Spleen (tissue), 7 donors: ENCODE measurements around the gene C15orf39.

ENCODE experiments used
- POLR2A ChIP-seq, 3 donors: fragments of 450-650 bp; IDR thresholded peaks; one replicate each; pipeline ENCODE4 v1.5.1; 2017; ENCODE audit warnings: antibody characterized with exemption in 3 of 3, mild to moderate bottlenecking in 1 of 3
- POLR2AphosphoS5 ChIP-seq, 3 donors: sonication (generic); formaldehyde crosslinking; IDR thresholded peaks; one replicate each; pipeline ENCODE4 v1.5.1; 2017; ENCODE audit warnings: antibody characterized with exemption in 3 of 3
- TF ChIP-seq, protein P1 (sequence below), 11 experiments: fragments of 200-600 bp in 7 of 11; fragments of 450-650 bp in 4 of 11; sonication (generic) in 4 of 11; IDR thresholded peaks in 8 of 11; conservative IDR thresholded peaks in 3 of 11; 1 replicate in 7 of 11; 2 replicates in 4 of 11; pipeline versions ENCODE4 v1.4.0 to v1.8.0; 2016 to 2021; ENCODE audit warnings: antibody characterized with exemption in 11 of 11, inconsistent platforms in 4 of 11, mild to moderate bottlenecking in 1 of 11
- donor health status: DM: no; HTN: no; CAD: no; lungs with moderate emphysema.
- donor health status: DM: no; HTN: no; CAD: no.
- donor health status: DM: no; HTN: no; CAD: no.

DNA sequence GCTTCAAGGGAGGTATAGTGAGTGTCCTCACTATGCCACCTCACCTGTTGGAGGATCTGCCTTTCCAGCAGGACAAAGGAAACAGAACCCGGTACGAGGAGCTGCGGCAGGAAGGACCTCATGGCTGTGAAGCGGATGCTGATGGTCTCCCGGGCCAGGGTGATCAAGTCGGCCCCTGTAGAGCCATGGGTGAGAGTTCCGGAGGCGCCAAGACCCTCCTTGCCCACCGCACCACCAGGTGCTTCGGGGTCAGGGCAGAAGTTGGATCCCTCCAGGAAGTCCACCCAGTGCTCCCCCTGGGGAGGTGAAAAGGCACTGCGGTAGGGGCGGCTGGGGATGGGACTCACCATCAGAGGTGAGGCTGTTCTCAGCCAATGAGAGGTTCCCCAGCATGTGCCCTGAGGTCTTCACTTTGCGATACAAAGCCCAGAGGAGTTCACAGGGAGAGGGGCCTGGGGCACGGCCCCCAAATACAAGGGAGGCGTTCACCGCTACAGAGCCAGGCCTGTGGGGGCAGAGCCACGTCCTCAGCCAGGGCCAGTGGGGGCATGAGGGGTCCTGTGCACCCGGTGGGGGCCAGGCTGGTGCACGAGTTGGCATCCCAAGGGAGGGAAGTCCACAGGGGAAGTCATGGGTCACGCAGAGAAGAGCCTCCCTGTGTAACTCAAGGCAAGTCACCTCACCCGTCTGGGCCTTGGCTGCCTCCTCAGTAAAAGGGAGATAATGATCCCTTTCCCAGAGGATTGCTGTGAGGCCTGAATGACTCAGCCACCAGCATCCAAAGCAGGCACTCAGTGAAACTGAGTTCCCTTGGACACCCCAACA is 27.7 kb downstream of the C15orf39 start:
- TF ChIP-seq, protein P1, sequence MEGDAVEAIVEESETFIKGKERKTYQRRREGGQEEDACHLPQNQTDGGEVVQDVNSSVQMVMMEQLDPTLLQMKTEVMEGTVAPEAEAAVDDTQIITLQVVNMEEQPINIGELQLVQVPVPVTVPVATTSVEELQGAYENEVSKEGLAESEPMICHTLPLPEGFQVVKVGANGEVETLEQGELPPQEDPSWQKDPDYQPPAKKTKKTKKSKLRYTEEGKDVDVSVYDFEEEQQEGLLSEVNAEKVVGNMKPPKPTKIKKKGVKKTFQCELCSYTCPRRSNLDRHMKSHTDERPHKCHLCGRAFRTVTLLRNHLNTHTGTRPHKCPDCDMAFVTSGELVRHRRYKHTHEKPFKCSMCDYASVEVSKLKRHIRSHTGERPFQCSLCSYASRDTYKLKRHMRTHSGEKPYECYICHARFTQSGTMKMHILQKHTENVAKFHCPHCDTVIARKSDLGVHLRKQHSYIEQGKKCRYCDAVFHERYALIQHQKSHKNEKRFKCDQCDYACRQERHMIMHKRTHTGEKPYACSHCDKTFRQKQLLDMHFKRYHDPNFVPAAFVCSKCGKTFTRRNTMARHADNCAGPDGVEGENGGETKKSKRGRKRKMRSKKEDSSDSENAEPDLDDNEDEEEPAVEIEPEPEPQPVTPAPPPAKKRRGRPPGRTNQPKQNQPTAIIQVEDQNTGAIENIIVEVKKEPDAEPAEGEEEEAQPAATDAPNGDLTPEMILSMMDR (IDR thresholded peaks at IDR 0.05 in 8 of 11, conservative IDR thresholded peaks at IDR 0.05 in 3 of 11), result no peak
- no peak for TF ChIP-seq POLR2AphosphoS5 (IDR thresholded peaks at IDR 0.05)
- TF ChIP-seq POLR2A (IDR thresholded peaks at IDR 0.05), result no peak
